ENCODE data around the gene WDFY3. TPM values are rescaled to one million over a fixed set of nuclear protein-coding genes. Genes with fewer than 3 reads are reported as not detected.

The WDFY3 gene
- total RNA-seq, 1 experiment from 2014 or later = 39.9 TPM

DNA sequence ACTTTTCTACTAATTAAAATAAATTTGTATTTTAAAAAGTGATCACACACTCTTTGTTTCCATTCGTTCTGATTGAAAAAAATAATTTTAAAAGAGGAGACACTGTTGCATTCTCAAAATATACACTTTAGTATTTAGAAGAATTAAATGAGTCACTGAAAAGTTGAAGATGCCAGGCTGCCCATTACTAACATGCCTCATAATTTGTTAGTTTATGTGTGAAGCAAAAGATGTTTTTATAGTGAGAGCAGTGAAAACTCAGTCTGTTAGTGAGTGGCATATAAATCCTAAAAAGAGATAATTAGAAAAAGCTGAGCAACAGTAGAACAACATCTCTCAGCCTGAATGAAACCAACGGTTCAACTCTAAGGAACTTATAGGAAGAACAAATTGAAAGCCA is 240.1 kb downstream of the WDFY3 start:
- no peak overlapping the region for H3K27ac ChIP-seq (ENCODE audit: low read depth, low read length)
- DNase-seq (ENCODE audit: low read depth, low spot score) = no peak
- ATAC-seq = no peak
- BruUV-seq (replicated peaks) = no TSS peak
- intact Hi-C loops (cut with micrococcal nuclease) = no loop called here
- no peaks in the 10 kb centered on the region for H3K9me3 ChIP-seq (ENCODE audit: control insufficient read depth in 1 of 2, insufficient read depth in 1 of 2, low read depth in 1 of 2, low read length in 2 of 2)
- H3K27me3 ChIP-seq (ENCODE audit: insufficient read depth, low read length) = no peaks in the 10 kb centered on the region
- no peak for TF ChIP-seq EZH2phosphoT487 (IDR thresholded peaks at IDR 0.05; ENCODE audit: borderline replicate concordance)
- TF ChIP-seq EZH2 (IDR thresholded peaks at IDR 0.05) = no peak
- TF ChIP-seq ZNF274 (IDR thresholded peaks at IDR 0.05; ENCODE audit: low read depth, low read length) = no peak
- TF ChIP-seq SRF (IDR thresholded peaks at IDR 0.05; ENCODE audit: low read depth) = no peak
- no peak for TF ChIP-seq ELF1 (IDR thresholded peaks at IDR 0.05; ENCODE audit: borderline replicate concordance, low read depth)
- TF ChIP-seq, protein P1, sequence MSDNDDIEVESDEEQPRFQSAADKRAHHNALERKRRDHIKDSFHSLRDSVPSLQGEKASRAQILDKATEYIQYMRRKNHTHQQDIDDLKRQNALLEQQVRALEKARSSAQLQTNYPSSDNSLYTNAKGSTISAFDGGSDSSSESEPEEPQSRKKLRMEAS (IDR thresholded peaks at IDR 0.05) = no peak
- TF ChIP-seq SP1 (IDR thresholded peaks at IDR 0.05; ENCODE audit: low read depth) = no peak
- no peaks in the 10 kb centered on the region for H3K79me2 ChIP-seq (ENCODE audit: insufficient read depth, low read length)
- no peak overlapping the region for H3K9ac ChIP-seq (ENCODE audit: low read length)
- POLR2A ChIA-PET = no interaction called here
- no peak overlapping the region for H2AFZ ChIP-seq (ENCODE audit: low read depth, low read length, poor library complexity, severe bottlenecking)
- H4K20me1 ChIP-seq (ENCODE audit: insufficient read depth) = no peaks in the 10 kb centered on the region
- H3K4me1 ChIP-seq (ENCODE audit: control insufficient read depth in 1 of 2, insufficient read depth in 2 of 2, low read length in 2 of 2) = no peaks in the 10 kb centered on the region
- peaks cover 0 to under 1% of the 10 kb centered on the region in 2 experiments; a peak in 1 of 4 replicates for H3K36me3 ChIP-seq (ENCODE audit: control insufficient read depth in 1 of 2, insufficient read depth in 2 of 2, low read length in 2 of 2)
- H3K4me2 ChIP-seq (ENCODE audit: low read length) = no peak overlapping the region
- H3K4me3 ChIP-seq (replicated peaks in 1 of 2; ENCODE audit: low read depth in 1 of 2, low read length in 2 of 2) = no peak overlapping the region
- CTCF ChIA-PET = no interaction called here
- no peaks in the 10 kb centered on the region for H3K9me2 ChIP-seq (ENCODE audit: insufficient read depth)
- RAD21 ChIA-PET (ENCODE audit: low non-redundant PET in 1 of 2, low total read pairs in 2 of 2, uncharacterized antibody in 2 of 2, unreplicated experiment in 2 of 2) = no interaction called here

DNA sequence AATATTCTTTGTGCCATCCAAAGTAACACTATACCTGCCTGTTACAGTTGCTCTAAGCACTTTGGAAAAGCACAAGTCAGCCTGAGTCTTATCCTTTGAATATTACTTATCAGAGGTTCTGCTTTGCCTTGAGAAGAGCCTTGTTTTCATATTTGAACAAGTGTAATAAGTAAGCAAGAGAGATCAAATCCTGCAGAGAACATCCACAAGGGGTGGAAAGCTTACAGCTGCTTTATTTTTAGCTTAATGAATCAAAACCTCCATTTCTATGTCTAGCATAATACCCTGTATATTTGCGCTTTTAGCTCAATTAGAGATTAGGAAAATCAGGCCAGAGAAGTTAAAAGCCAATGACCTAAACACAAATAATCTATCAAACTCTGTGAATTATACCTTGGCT is 243.8 kb downstream of the WDFY3 start:
- H3K4me1 ChIP-seq (ENCODE audit: control insufficient read depth in 1 of 2, insufficient read depth in 2 of 2, low read length in 2 of 2) = no peaks in the 10 kb centered on the region
- intact Hi-C loops (cut with micrococcal nuclease) = no loop called here
- no peak overlapping the region for H3K9ac ChIP-seq (ENCODE audit: low read length)
- no peak overlapping the region for H2AFZ ChIP-seq (ENCODE audit: low read depth, low read length, poor library complexity, severe bottlenecking)
- DNase-seq (ENCODE audit: low read depth, low spot score) = no peak
- BruUV-seq (replicated peaks) = no TSS peak
- no peaks in the 10 kb centered on the region for H3K9me3 ChIP-seq (ENCODE audit: control insufficient read depth in 1 of 2, insufficient read depth in 1 of 2, low read depth in 1 of 2, low read length in 2 of 2)
- H3K79me2 ChIP-seq (ENCODE audit: insufficient read depth, low read length) = no peaks in the 10 kb centered on the region
- RAD21 ChIA-PET (ENCODE audit: low non-redundant PET in 1 of 2, low total read pairs in 2 of 2, uncharacterized antibody in 2 of 2, unreplicated experiment in 2 of 2) = no interaction called here
- CTCF ChIA-PET = interaction anchor here (2.6 kb wide), 1 partner anchor 27 kb away, joined by 7 read pairs; no protein-coding TSS in a partner anchor
- H3K9me2 ChIP-seq (ENCODE audit: insufficient read depth) = no peaks in the 10 kb centered on the region
- ATAC-seq = no peak
- H4K20me1 ChIP-seq (ENCODE audit: insufficient read depth) = no peaks in the 10 kb centered on the region
- no peaks in the 10 kb centered on the region for H3K27me3 ChIP-seq (ENCODE audit: insufficient read depth, low read length)
- no peak overlapping the region for H3K27ac ChIP-seq (ENCODE audit: low read depth, low read length)
- 0 out of 4 replicates have a peak, but pooled peaks cover 0 to 4% of the 10 kb centered on the region in 2 experiments for H3K36me3 ChIP-seq (ENCODE audit: control insufficient read depth in 1 of 2, insufficient read depth in 2 of 2, low read length in 2 of 2)
- H3K4me3 ChIP-seq (replicated peaks in 1 of 2; ENCODE audit: low read depth in 1 of 2, low read length in 2 of 2) = no peak overlapping the region
- no peak overlapping the region for H3K4me2 ChIP-seq (ENCODE audit: low read length)
- POLR2A ChIA-PET = no interaction called here
- TF ChIP-seq EGR1 (IDR thresholded peaks at IDR 0.05; ENCODE audit: low read depth) (no peak), ZFX (IDR thresholded peaks at IDR 0.05) (no peak), TCF7L2 (IDR thresholded peaks at IDR 0.05; ENCODE audit: borderline replicate concordance, extremely low read depth, insufficient read depth, insufficient read length) (no peak), EZH2phosphoT487 (IDR thresholded peaks at IDR 0.05; ENCODE audit: borderline replicate concordance) (no peak), RAD21 (IDR thresholded peaks at IDR 0.05; ENCODE audit: low read depth) (no peak), CBX3 (IDR thresholded peaks at IDR 0.05; ENCODE audit: low read depth) (no peak), FOSL1 (IDR thresholded peaks at IDR 0.05; ENCODE audit: low read depth) (no peak), YY1 (IDR thresholded peaks at IDR 0.05; ENCODE audit: extremely low read depth, insufficient replicate concordance, low read depth, low read length) (no peak), ELF1 (IDR thresholded peaks at IDR 0.05; ENCODE audit: borderline replicate concordance, low read depth) (no peak), SRF (IDR thresholded peaks at IDR 0.05; ENCODE audit: low read depth) (no peak), ZNF274 (IDR thresholded peaks at IDR 0.05; ENCODE audit: low read depth, low read length) (no peak)
- TF ChIP-seq, protein P2, sequence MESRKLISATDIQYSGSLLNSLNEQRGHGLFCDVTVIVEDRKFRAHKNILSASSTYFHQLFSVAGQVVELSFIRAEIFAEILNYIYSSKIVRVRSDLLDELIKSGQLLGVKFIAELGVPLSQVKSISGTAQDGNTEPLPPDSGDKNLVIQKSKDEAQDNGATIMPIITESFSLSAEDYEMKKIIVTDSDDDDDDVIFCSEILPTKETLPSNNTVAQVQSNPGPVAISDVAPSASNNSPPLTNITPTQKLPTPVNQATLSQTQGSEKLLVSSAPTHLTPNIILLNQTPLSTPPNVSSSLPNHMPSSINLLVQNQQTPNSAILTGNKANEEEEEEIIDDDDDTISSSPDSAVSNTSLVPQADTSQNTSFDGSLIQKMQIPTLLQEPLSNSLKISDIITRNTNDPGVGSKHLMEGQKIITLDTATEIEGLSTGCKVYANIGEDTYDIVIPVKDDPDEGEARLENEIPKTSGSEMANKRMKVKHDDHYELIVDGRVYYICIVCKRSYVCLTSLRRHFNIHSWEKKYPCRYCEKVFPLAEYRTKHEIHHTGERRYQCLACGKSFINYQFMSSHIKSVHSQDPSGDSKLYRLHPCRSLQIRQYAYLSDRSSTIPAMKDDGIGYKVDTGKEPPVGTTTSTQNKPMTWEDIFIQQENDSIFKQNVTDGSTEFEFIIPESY (IDR thresholded peaks at IDR 0.05; ENCODE audit: extremely low read depth, insufficient replicate concordance, low read length) = no peak
- TF ChIP-seq, protein P3, sequence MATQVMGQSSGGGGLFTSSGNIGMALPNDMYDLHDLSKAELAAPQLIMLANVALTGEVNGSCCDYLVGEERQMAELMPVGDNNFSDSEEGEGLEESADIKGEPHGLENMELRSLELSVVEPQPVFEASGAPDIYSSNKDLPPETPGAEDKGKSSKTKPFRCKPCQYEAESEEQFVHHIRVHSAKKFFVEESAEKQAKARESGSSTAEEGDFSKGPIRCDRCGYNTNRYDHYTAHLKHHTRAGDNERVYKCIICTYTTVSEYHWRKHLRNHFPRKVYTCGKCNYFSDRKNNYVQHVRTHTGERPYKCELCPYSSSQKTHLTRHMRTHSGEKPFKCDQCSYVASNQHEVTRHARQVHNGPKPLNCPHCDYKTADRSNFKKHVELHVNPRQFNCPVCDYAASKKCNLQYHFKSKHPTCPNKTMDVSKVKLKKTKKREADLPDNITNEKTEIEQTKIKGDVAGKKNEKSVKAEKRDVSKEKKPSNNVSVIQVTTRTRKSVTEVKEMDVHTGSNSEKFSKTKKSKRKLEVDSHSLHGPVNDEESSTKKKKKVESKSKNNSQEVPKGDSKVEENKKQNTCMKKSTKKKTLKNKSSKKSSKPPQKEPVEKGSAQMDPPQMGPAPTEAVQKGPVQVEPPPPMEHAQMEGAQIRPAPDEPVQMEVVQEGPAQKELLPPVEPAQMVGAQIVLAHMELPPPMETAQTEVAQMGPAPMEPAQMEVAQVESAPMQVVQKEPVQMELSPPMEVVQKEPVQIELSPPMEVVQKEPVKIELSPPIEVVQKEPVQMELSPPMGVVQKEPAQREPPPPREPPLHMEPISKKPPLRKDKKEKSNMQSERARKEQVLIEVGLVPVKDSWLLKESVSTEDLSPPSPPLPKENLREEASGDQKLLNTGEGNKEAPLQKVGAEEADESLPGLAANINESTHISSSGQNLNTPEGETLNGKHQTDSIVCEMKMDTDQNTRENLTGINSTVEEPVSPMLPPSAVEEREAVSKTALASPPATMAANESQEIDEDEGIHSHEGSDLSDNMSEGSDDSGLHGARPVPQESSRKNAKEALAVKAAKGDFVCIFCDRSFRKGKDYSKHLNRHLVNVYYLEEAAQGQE (IDR thresholded peaks at IDR 0.05; ENCODE audit: low read depth) = no peak

All from HCT116 (cell line).